ENCODE results near the gene GPATCH8. TPM values are rescaled to one million over a fixed set of nuclear protein-coding genes. Genes with fewer than 3 reads are reported as not detected.
A peak's percentile ranks its signal among the peaks of the same experiment; 100 is the strongest.
"Not testable (repeated sequence)": the region's sequence is repeated elsewhere in the genome, so short reads cannot be mapped to it uniquely, and the experiment has no call there.

GPATCH8 gene
- total and polyA plus RNA-seq, 8 donors, result 9.8 to 23.2 (median 13.6) TPM

DNA sequence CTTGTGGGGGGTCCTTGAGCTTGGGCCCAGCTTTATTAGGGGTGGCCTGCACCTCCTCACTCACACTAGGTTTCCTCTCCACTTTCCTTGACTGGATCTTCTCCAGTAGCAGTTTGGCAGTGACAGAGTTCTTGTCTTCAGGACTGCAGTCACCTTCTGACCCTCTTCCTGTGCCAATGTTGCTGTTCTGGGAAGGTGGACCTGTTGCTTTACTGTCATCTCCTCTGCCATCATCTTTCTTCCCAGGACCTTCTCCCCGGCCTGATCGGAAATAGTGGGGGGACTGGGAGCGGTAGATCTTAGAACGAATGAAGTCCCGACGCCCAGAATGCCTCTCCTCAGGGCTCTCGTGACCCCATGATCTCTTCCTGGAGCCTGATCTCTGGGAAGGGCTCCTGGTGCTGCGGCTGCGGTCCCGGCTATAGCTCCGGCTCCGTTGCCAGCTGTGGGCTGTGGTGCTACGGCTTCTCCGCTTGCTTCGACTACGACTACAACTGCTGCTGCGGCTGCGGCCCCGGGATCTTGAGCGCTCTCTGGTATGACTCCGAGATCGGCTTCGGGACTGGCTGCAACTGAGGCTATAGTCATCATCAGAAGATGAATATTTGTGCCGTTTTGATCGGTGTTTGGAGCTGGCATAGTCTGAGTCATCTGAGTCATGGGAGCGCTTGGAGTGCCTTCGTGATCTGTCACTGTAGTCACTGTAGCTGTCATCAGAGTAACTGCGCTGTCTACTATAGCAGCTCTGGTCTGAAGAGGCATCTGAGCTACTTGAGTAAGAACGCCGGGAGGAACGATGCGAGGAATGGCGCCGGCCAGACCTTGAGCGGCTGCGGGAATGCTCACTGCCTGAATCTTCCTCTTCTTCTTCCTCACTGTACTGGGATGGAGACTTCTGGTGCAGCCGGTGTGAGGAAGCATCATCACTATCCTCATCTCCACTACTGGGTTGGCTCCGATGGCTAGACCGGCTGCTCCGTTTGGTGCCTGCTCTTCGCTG lies 104.2 kb downstream of the GPATCH8 start:
- FAIRE-seq, result no peak

DNA sequence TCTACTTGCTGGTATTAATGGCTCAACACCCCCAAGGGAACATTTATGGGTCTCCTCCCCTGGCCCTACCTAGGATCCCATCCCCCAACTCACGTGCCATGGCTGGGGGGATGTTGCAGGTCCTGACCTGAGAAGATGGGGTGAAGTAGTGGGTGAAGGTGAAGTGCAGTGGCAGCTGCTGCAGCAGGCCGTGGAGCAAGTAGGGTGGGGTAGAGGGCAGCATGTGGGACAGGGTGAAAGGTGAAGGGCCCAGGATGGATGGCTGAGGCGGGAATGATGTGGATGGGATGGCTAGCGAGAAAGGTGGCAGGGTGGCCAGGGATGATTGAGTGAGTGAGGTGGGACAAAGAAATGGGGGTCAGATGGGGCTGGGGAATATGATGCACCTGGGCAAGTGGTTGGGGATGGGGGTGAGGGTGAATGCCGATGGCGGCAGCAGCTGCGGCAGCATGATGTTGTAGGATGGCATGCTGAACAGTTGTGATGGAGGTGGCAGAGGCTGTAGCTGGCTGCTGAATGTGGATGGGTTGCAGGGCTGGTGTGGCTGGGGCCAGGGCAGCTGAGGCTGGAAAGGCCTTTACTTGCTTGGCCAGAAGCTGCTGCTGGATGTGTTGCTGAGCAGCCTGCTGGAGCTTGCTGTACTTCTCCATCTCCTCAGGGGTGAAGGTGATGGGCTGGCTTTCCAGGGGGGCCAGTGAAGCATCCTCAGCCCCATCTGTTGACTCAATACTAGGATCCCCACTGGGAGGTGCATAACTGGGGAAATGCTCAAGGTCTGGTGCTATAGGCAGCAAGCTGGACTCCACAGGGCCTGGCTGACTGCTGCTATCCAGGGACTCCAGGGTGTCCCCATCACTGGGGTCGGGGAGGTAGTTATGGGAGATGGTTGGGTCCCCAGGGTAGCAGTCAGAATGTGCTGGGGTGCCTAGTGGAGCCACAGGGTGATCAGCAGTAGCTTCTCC lies 105.4 kb downstream of the GPATCH8 start:
- FAIRE-seq (no peak), ATAC-seq (no peak), DNase-seq (no peak)
- Histone ChIP-seq H3K4me3 (no peak overlapping the region), H3K9me3 (no peaks in the 10 kb centered on the region), H3K27me3 (no peaks in the 10 kb centered on the region), H3K4me1 (no peaks in the 10 kb centered on the region), H3K27ac (no peak overlapping the region), H3K36me3 (peaks cover 0 to 31% (median 8%) of the 10 kb centered on the region in 3 donors)
- 95 to 96% methylated on average over 8 of the region's 8 CpGs for WGBS, 2 donors
- TF ChIP-seq, protein P1, sequence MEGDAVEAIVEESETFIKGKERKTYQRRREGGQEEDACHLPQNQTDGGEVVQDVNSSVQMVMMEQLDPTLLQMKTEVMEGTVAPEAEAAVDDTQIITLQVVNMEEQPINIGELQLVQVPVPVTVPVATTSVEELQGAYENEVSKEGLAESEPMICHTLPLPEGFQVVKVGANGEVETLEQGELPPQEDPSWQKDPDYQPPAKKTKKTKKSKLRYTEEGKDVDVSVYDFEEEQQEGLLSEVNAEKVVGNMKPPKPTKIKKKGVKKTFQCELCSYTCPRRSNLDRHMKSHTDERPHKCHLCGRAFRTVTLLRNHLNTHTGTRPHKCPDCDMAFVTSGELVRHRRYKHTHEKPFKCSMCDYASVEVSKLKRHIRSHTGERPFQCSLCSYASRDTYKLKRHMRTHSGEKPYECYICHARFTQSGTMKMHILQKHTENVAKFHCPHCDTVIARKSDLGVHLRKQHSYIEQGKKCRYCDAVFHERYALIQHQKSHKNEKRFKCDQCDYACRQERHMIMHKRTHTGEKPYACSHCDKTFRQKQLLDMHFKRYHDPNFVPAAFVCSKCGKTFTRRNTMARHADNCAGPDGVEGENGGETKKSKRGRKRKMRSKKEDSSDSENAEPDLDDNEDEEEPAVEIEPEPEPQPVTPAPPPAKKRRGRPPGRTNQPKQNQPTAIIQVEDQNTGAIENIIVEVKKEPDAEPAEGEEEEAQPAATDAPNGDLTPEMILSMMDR (IDR thresholded peaks at IDR 0.05), result no peak
- intact Hi-C loops (cut with DNase I), result no loop called here

More for the DNA sequence above, 104.2 kb downstream of the GPATCH8 start:
- no peaks in the 10 kb centered on the region for H3K4me1 ChIP-seq
- H3K9me3 ChIP-seq, result no peaks in the 10 kb centered on the region
- H3K4me3 ChIP-seq, result no peak overlapping the region
- ATAC-seq, result no peak
- intact Hi-C loops (cut with DNase I), result no loop called here
- no peak overlapping the region for H3K27ac ChIP-seq
- no peaks in the 10 kb centered on the region for H3K27me3 ChIP-seq
- peak in 1 of 6 donors; percentile 52 for DNase-seq
- peaks cover 0 to 31% (median 8%) of the 10 kb centered on the region in 3 donors for H3K36me3 ChIP-seq
- WGBS, 2 donors, result 96 to 97% methylated on average over 41 of the region's 41 CpGs
- TF ChIP-seq, protein P1 (IDR thresholded peaks at IDR 0.05), result no peak

DNA sequence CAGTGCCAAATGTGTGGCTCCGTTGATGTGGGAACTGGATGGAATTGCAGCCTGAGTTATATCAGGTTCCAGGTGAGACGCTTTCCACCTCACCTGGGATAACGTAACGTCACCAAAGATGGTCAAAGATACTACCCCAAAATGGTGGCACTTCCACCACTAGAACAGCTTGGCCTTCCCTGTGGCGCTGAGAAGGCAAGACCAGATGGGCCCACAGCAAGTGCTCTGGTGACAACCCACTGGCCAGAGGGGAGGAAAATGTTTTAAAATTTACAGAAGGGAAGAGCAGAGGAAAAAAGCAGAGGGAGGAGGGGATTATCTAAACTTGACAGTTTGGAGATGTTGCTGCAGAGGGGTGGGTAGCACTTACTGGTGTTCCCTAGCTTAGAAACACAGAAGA lies 106.3 kb downstream of the GPATCH8 start:
- FAIRE-seq, result no peak
- TF ChIP-seq, protein P1 (IDR thresholded peaks at IDR 0.05), result no peak
- Histone ChIP-seq H3K27ac (no peak overlapping the region), H3K9me3 (no peaks in the 10 kb centered on the region), H3K36me3 (peaks cover 0 to 25% (median 8%) of the 10 kb centered on the region in 3 donors), H3K27me3 (no peaks in the 10 kb centered on the region), H3K4me3 (no peak overlapping the region), H3K4me1 (no peaks in the 10 kb centered on the region)
- DNase-seq, result no peak
- WGBS, 2 donors, result 88 to 93% methylated on average over 5 of the region's 5 CpGs
- ATAC-seq, result no peak
- intact Hi-C loops (cut with DNase I), result no loop called here

DNA sequence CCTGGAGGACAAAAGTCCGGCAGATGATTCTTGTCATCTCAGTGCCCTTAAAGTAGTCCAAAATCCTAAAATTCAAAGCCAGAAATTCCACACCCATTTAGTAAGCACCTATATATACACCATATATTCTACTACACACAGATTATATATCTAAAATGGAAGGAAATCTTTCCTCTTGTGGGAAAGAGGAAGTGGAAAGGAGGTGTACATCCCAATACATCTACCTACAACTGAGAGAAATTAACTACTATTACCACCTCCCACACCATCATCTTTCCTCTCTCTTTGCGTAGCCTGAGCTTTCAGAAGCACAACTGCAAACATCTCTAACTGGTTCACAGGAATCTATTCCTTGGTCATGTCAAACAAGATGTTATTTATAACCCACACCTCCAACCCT lies 108.4 kb downstream of the GPATCH8 start:
- no peaks in the 10 kb centered on the region for H3K4me1 ChIP-seq
- H3K27me3 ChIP-seq, result no peaks in the 10 kb centered on the region
- 97 to 100% methylated on average over 2 of the region's 2 CpGs for WGBS, 2 donors
- intact Hi-C loops (cut with DNase I), result no loop called here
- DNase-seq (no peak), FAIRE-seq (no peak), ATAC-seq (no peak)
- no peak overlapping the region for H3K4me3 ChIP-seq
- peaks cover 0 to 12% (median 0%) of the 10 kb centered on the region in 3 donors for H3K36me3 ChIP-seq
- no peaks in the 10 kb centered on the region for H3K9me3 ChIP-seq
- H3K27ac ChIP-seq, result no peak overlapping the region
- TF ChIP-seq, protein P1 (IDR thresholded peaks at IDR 0.05), result no peak

DNA sequence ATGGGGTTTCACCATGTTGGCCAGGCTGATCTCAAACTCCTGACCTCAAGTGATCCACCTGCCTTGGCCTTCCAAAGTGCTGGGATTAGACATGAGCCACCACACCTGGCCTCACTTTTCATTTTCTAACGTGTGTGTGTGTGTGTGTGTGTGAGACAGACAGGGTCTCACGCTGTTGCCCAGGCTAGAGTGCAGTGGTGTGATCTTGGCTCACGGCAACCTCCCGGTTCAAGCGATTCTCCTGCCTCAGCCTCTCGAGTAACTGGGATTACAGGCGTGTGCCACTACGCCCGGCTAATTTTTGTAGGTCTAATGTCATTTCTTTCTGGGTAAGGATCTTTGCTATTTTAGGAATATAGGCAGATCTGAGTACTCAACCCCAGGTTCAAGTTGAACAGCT lies 109.1 kb downstream of the GPATCH8 start:
- ATAC-seq; H3K9me3 ChIP-seq; H3K27ac ChIP-seq; H3K27me3 ChIP-seq; H3K4me3 ChIP-seq; intact Hi-C loops (cut with DNase I); H3K36me3 ChIP-seq; FAIRE-seq; H3K4me1 ChIP-seq: not testable (repeated sequence)
- 89 to 91% methylated on average over 9 of the region's 9 CpGs for WGBS, 2 donors
- peak in 1 of 6 donors; percentile 18 for DNase-seq

All from pancreas (tissue), 10 donors.